EH (cell line): ENCODE data around the gene MORN5.

ENCODE experiments used
- DNase-seq: peaks from one replicate; pipeline ENCODE4 v3.0.0-alpha.2; 2015; ENCODE audit warnings: low read depth

The MORN5 gene

GRCh38 chr9:122191584-122191983, 31.9 kb downstream of the MORN5 start:
- no peak for DNase-seq

GRCh38 chr9:122192261-122192875, 32.7 kb downstream of the MORN5 start:
- DNase-seq, result no peak

- no peak for DNase-seq
Measured at GRCh38 chr9:122192914-122193525, 33.3 kb downstream of the MORN5 start.

- no peak for DNase-seq
Measured at GRCh38 chr9:122193651-122194050, 33.9 kb downstream of the MORN5 start.

- DNase-seq, result no peak
Measured at GRCh38 chr9:122195875-122196274, 36.2 kb downstream of the MORN5 start.

DNA sequence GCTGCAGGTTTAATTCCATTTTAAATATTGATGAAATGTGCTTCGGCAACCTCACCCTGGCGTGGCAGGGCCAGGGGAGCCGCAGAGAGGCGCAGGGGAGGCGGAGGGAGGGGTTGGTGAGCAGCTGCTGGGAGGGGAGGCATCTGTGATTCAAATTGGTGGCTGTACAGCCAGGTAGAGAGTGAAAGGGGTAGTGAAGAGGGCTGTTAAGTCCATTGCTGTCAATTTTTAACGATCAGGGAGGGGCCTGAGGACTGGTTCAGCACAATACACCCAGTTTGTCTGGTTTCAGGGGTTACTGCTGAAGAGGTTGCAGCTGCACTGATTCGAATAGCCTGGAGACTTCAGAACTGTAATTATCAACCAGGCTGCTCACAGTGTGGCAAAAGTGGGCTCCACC, 37.7 kb downstream of the MORN5 start:
- DNase-seq, result no peak

DNA sequence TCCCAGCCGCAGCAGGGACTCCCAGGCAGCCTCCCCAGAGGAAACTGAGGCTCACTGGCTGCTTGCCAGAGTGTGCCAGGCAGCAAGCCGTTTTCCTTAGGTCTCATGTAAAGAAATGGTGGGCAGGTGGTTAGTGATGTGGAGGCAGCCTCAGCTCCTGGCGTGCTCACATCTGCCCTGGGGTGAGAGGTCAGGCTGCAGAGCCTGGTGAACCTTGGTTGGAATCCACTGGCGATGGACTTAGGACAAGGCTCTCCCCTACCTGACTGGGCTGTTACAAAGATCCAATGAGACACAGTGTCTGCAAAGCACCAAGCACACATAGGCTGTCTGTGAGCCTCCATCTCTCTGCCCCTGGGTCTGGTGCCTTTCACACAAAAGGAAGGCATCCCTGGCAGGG, 38.2 kb downstream of the MORN5 start:
- no peak for DNase-seq

GRCh38 chr9:122200960-122201595, 41.4 kb downstream of the MORN5 start:
- peak; percentile 51 for DNase-seq

GRCh38 chr9:122201641-122202040, 41.9 kb downstream of the MORN5 start:
- DNase-seq, result peak; percentile 29

DNA sequence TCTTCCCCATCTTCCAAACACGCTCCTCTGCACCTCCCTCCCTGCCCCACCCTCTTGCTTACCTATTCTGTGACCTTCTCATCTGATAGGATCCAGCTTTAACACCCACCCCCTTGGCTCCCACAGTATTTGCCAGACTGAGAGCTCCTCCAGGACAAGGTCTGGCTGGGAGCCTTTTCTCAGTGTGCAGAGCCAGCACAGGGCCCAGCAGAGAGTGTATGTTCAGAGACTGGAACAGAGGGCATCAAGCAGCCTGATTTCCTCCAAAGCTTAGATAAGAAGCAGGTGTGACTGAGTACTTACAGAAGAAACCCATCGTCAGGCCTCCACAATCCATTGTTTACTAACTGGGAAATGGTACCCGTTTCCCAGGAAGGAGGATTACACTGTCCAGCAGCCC, 42.4 kb downstream of the MORN5 start:
- DNase-seq, result no peak

GRCh38 chr9:122204055-122204454, 44.3 kb downstream of the MORN5 start:
- DNase-seq, result no peak

DNA sequence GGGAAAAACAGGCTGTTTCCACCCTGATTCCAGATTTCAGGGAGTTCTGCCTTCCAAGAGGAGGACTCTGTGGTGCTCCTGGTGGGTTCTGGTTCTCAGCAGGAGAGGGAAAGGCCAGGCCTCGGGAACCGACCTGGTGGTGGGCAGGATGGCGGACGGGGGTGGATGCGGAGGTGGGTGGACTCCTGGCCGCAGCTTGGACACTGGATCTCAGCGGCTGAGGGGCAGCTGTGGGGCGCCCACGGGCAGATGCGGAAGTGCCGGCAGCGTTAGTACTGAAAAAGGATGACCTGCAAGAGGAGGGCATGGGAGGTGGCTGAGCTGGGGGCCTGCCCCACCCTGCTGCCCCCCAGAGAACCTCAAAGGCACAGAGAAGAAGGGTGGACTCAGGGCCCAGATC, 44.8 kb downstream of the MORN5 start:
- DNase-seq, result no peak

GRCh38 chr9:122205176-122205575, 45.5 kb downstream of the MORN5 start:
- DNase-seq, result no peak

GRCh38 chr9:122206118-122207046, 46.7 kb downstream of the MORN5 start:
- peak; percentile 86 for DNase-seq

GRCh38 chr9:122207096-122207495, 47.4 kb downstream of the MORN5 start:
- DNase-seq, result no peak

- DNase-seq, result no peak
Measured at GRCh38 chr9:122209451-122209850, 49.7 kb downstream of the MORN5 start.

GRCh38 chr9:122212473-122213004, 52.8 kb downstream of the MORN5 start:
- no peak for DNase-seq

DNA sequence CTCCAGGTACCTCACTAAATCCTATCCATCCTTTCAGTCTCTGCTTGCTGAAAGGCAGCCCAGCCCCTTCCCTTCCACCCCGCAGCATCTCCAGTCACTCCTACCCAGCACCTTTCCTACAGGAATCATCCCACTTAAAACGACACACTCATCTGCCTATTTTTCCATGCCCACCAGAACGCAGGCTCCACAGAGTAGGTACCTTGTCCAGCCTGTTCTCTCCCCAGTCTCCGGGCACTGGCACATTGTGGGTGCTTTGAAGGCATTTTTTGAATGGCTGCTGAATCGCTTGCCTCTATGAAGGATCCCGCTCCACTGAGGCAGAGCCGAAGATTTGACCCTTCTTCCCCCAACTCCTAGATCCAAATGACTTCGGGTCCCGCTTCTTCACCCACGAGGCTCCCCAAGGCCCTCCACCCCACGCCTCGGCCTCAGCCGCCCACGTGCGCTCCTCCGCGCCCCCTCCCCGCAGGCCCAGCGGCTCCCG, 53.4 kb downstream of the MORN5 start:
- no peak for DNase-seq

GRCh38 chr9:122213589-122214413, 54.1 kb downstream of the MORN5 start:
- DNase-seq, result no peak

GRCh38 chr9:122214507-122214906, 54.8 kb downstream of the MORN5 start:
- no peak for DNase-seq

- DNase-seq, result no peak
Measured at GRCh38 chr9:122215663-122216062, 56.0 kb downstream of the MORN5 start.
